ENCODE measurements around the gene ZNF660. TPM values are rescaled to one million over a fixed set of nuclear protein-coding genes. Genes with fewer than 3 reads are reported as not detected.

The ZNF660 gene
- total and polyA plus RNA-seq, 10 of the 15 experiments (the other 5 are each of a cell fraction or from before 2014, with no cell fraction given): 0.62 to 2.6 (median 1.7) TPM

- TF ChIP-seq E4F1 (IDR thresholded peaks at IDR 0.05; ENCODE audit: borderline replicate concordance, partially characterized antibody): no peak
- TF ChIP-seq ZNF207 (IDR thresholded peaks at IDR 0.05; ENCODE audit: borderline replicate concordance): 0 out of 2 replicates have a peak, but pooled peaks have one; percentile 24
- no peak for TF ChIP-seq RAD21 (IDR thresholded peaks at IDR 0.05; ENCODE audit: insufficient read depth, low read depth, low read length)
- TF ChIP-seq FOS (IDR thresholded peaks at IDR 0.05; ENCODE audit: borderline replicate concordance, extremely low read depth, insufficient read length): no peak
- no peak for TF ChIP-seq NKRF (conservative IDR thresholded peaks at IDR 0.05)
- TF ChIP-seq RELA (IDR thresholded peaks at IDR 0.05; ENCODE audit: borderline replicate concordance, partially characterized antibody): no peak
- no peak for TF ChIP-seq SIX5 (IDR thresholded peaks at IDR 0.05; ENCODE audit: low read depth, low read length, severe bottlenecking)
- no peak for TF ChIP-seq NRF1 (conservative IDR thresholded peaks at IDR 0.05; ENCODE audit: low read depth, low read length)
- 0 out of 2 replicates have a peak, but pooled peaks have one; percentile 13 for TF ChIP-seq NR2F1 (conservative IDR thresholded peaks at IDR 0.05)
- TF ChIP-seq CHD4 (IDR thresholded peaks at IDR 0.05): no peak
- no peak for TF ChIP-seq CREB1 (IDR thresholded peaks at IDR 0.05; ENCODE audit: low read depth)
- peak in 1 of 2 experiments; percentile 32; a peak in 1 of 3 replicates for TF ChIP-seq EGR1 (IDR thresholded peaks at IDR 0.05; ENCODE audit: borderline replicate concordance in 1 of 2, low read depth in 2 of 2, low read length in 2 of 2)
- no peak for TF ChIP-seq RELB (IDR thresholded peaks at IDR 0.05; ENCODE audit: low read depth)
- TF ChIP-seq USF1 (IDR thresholded peaks at IDR 0.05; ENCODE audit: borderline replicate concordance, extremely low read length, insufficient read depth, low read depth, low read length): no peak
- TF ChIP-seq ZNF687 (IDR thresholded peaks at IDR 0.05): peak; percentile 68
- peak; percentile 91 for TF ChIP-seq GABPA (IDR thresholded peaks at IDR 0.05; ENCODE audit: low read depth)
Measured at GRCh38 chr3:44554626-44555592, 29.9 kb upstream of the ZNF660 start, which contains the start of gene ZKSCAN7 (continued).
